Breast epithelium (tissue), 4 donors: Measurements from ENCODE around the gene NXPE4. TPM values are rescaled to one million over a fixed set of nuclear protein-coding genes. Genes with fewer than 3 reads are reported as not detected.
"Not testable (repeated sequence)": the region's sequence is repeated elsewhere in the genome, so short reads cannot be mapped to it uniquely, and the experiment has no call there.

ENCODE experiments used
- DNase-seq, 2 donors: peaks; one replicate each; pipeline ENCODE4 v3.0.0-alpha.2; 2019; ENCODE audit warnings: low spot score in 2 of 2
- H3K27ac ChIP-seq, 2 donors: fragments of 200-600 bp; sonication (generic) in 1 of 2; one replicate each; pipeline ENCODE4 v1.5.1; 2016 to 2019; ENCODE audit warnings: mild to moderate bottlenecking in 1 of 2
- H3K27me3 ChIP-seq, 2 donors: fragments of 200-600 bp; sonication (generic) in 1 of 2; one replicate each; pipeline versions ENCODE4 v1.5.1 to v1.6.0; 2017 to 2019; ENCODE audit warnings: control low read depth in 1 of 2, mild to moderate bottlenecking in 1 of 2
- H3K36me3 ChIP-seq: fragments of 200-600 bp; one replicate; pipeline ENCODE4 v1.5.1; 2019
- H3K4me1 ChIP-seq, 2 donors: fragments of 200-600 bp; sonication (generic); one replicate each; pipeline ENCODE4 v1.5.1; 2016 to 2019; ENCODE audit warnings: control low read depth in 1 of 2
- H3K4me3 ChIP-seq, 3 donors: fragments of 200-600 bp; sonication (generic); 1 replicate in 2 of 3; 2 replicates in 1 of 3; pipeline ENCODE4 v1.5.1; 2016 to 2019; ENCODE audit warnings: mild to moderate bottlenecking in 3 of 3, moderate library complexity in 2 of 3
- H3K9me3 ChIP-seq, 2 donors: fragments of 200-600 bp; sonication (generic) in 1 of 2; one replicate each; pipeline ENCODE4 v1.5.1; 2016 to 2019; ENCODE audit warnings: control low read depth in 1 of 2
- CTCF ChIP-seq, 3 donors: fragments of 450-650 bp; IDR thresholded peaks; one replicate each; pipeline ENCODE4 v1.5.1; 2016 to 2017; ENCODE audit warnings: antibody characterized with exemption in 3 of 3, mild to moderate bottlenecking in 3 of 3, moderate library complexity in 3 of 3
- POLR2A ChIP-seq: fragments of 450-650 bp; IDR thresholded peaks from one replicate; pipeline ENCODE4 v1.6.1; 2016; ENCODE audit warnings: antibody characterized with exemption, mild to moderate bottlenecking, moderate library complexity
- POLR2AphosphoS5 ChIP-seq, 3 donors: sonication (generic); formaldehyde crosslinking; IDR thresholded peaks; one replicate each; pipeline ENCODE4 v1.6.1; 2017; ENCODE audit warnings: antibody characterized with exemption in 3 of 3
- intact Hi-C: fragments of 100-400 bp; cut with DNase I; formaldehyde crosslinking; loops from one replicate; pipeline ENCODE4 v1.15.1; 2023; ENCODE audit warnings: low total_unique reads
- total RNA-seq, 3 donors: library from RNA; depleted of rRNA; stranded (reverse); fragments of >200 nt; gene quantifications; one replicate each; pipeline ENCODE4 v1.1.0, GENCODE V29; 2016

The NXPE4 gene
- total RNA-seq, 3 donors from 2014 or later = 0.29 to 0.66 TPM; not detected in 1

- no peak overlapping the region for H3K27ac ChIP-seq
- DNase-seq = no peak
- H3K36me3 ChIP-seq = no peaks in the 10 kb centered on the region
- H3K27me3 ChIP-seq = no peaks in the 10 kb centered on the region
- no peak for TF ChIP-seq POLR2A
- no peak for TF ChIP-seq POLR2AphosphoS5 (IDR thresholded peaks at IDR 0.05)
- TF ChIP-seq CTCF (IDR thresholded peaks at IDR 0.05) = no peak
- no peak overlapping the region for H3K4me3 ChIP-seq
- peaks cover 0 to 6% of the 10 kb centered on the region in 2 donors for H3K9me3 ChIP-seq
- no peaks in the 10 kb centered on the region for H3K4me1 ChIP-seq
- intact Hi-C loops = no loop called here
Observed at GRCh38 chr11:114604179-114604813, 8.7 kb upstream of the NXPE4 start.

GRCh38 chr11:114603151-114603550 lies 7.6 kb upstream of the NXPE4 start:
- H3K27ac ChIP-seq, intact Hi-C loops, H3K36me3 ChIP-seq: not testable (repeated sequence)

GRCh38 chr11:114598461-114598860 lies 2.9 kb upstream of the NXPE4 start:
- Histone ChIP-seq H3K4me1 (no peaks in the 10 kb centered on the region), H3K27me3 (no peaks in the 10 kb centered on the region), H3K27ac (no peak overlapping the region), H3K36me3 (no peaks in the 10 kb centered on the region), H3K4me3 (no peak overlapping the region), H3K9me3 (no peaks in the 10 kb centered on the region)
- no peak for DNase-seq
- TF ChIP-seq POLR2AphosphoS5 (IDR thresholded peaks at IDR 0.05) (no peak), POLR2A (no peak), CTCF (IDR thresholded peaks at IDR 0.05) (no peak)
- intact Hi-C loops = no loop called here

More at GRCh38 chr11:114603151-114603550, 7.6 kb upstream of the NXPE4 start:
- not testable (repeated sequence) for H3K4me3 ChIP-seq, H3K9me3 ChIP-seq, H3K27me3 ChIP-seq, DNase-seq, H3K4me1 ChIP-seq

GRCh38 chr11:114596175-114596919 lies 761 bp upstream of the NXPE4 start:
- Histone ChIP-seq H3K4me1 (no peaks in the 10 kb centered on the region), H3K4me3 (no peak overlapping the region), H3K36me3 (no peaks in the 10 kb centered on the region), H3K27me3 (no peaks in the 10 kb centered on the region), H3K9me3 (no peaks in the 10 kb centered on the region), H3K27ac (no peak overlapping the region)
- no peak for TF ChIP-seq POLR2AphosphoS5 (IDR thresholded peaks at IDR 0.05)
- TF ChIP-seq POLR2A = no peak
- no peak for TF ChIP-seq CTCF (IDR thresholded peaks at IDR 0.05)
- intact Hi-C loops = no loop called here
- DNase-seq = no peak

- no peaks in the 10 kb centered on the region for H3K27me3 ChIP-seq
- intact Hi-C loops = no loop called here
- no peaks in the 10 kb centered on the region for H3K4me1 ChIP-seq
- no peaks in the 10 kb centered on the region for H3K36me3 ChIP-seq
- peaks cover 0 to 1% of the 10 kb centered on the region in 2 donors for H3K9me3 ChIP-seq
- no peak overlapping the region for H3K4me3 ChIP-seq
- no peak overlapping the region for H3K27ac ChIP-seq
- no peak for DNase-seq
- no peak for TF ChIP-seq CTCF (IDR thresholded peaks at IDR 0.05)
- no peak for TF ChIP-seq POLR2A
- TF ChIP-seq POLR2AphosphoS5 (IDR thresholded peaks at IDR 0.05) = no peak
Observed at GRCh38 chr11:114594703-114595102, 883 bp downstream of the NXPE4 start.
